ENCODE measurements around the gene IGFBP1. TPM values are rescaled to one million over a fixed set of nuclear protein-coding genes. Genes with fewer than 3 reads are reported as not detected.

IGFBP1 gene
- total and polyA plus RNA-seq, 2 of the 13 experiments (the other 11 are each of a cell fraction or from before 2014, with no cell fraction given): 5.4 to 885 TPM

DNA sequence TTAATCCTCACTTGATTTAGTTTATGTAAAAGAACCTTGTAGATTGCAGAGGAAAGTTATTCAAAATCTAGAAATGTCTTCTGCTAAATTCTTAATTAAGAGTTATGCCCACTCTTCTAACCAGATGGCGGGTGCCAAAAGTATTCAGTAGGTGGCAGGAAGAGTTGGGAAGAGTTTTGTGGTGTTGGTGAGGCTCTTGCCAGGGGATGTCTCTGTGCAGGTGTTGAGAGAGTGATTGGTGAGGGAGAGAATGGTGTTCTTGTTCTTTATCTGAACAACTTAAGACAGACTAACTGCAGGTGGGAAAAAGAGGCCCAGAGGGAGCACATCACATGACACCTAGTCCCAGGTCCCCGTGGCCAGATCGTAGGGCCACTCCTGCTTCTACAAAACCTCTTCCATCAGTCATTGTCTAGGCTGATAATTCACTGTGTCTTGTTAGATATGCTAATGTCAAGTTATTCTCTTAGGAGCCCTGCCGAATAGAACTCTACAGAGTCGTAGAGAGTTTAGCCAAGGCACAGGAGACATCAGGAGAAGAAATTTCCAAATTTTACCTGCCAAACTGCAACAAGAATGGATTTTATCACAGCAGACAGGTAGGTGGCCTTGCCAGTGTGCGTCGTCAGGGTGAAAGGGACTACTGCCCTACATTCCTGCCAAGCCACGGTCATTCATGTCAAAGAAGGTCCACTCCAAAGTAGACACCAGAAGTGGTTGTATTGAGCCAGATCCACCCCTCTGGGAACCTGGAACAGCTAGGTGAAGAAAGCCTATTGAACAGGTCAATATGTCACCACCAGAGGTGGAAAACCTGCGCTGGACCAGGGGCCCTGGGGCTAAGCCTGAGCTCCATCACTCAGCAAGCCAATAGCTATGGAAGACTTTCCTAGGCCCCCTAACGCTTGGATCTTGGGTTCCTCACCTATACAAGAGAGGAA is 3.4 kb downstream of the IGFBP1 start (continued):
- TF ChIP-seq, protein P1, sequence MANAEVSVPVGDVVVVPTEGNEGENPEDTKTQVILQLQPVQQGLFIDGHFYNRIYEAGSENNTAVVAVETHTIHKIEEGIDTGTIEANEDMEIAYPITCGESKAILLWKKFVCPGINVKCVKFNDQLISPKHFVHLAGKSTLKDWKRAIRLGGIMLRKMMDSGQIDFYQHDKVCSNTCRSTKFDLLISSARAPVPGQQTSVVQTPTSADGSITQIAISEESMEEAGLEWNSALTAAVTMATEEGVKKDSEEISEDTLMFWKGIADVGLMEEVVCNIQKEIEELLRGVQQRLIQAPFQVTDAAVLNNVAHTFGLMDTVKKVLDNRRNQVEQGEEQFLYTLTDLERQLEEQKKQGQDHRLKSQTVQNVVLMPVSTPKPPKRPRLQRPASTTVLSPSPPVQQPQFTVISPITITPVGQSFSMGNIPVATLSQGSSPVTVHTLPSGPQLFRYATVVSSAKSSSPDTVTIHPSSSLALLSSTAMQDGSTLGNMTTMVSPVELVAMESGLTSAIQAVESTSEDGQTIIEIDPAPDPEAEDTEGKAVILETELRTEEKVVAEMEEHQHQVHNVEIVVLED (CRISPR knock-in tag; IDR thresholded peaks at IDR 0.05; ENCODE audit: borderline replicate concordance): peak; percentile 47; the same call in 1 of the 2 replicates
- TF ChIP-seq NR2F6 (IDR thresholded peaks at IDR 0.05) (peak; percentile 44), NR2F6 (CRISPR knock-in tag; IDR thresholded peaks at IDR 0.05) (peak; percentile 40; the same call in 1 of the 2 replicates), ZNF605 (CRISPR knock-in tag; IDR thresholded peaks at IDR 0.05) (peak; percentile 84), NCOA5 (CRISPR knock-in tag; IDR thresholded peaks at IDR 0.05) (peak; percentile 91; the same call in 1 of the 2 replicates), LCORL (IDR thresholded peaks at IDR 0.05) (no peak), LCORL (CRISPR knock-in tag; IDR thresholded peaks at IDR 0.05) (peak; percentile 24; the same call in 1 of the 2 replicates), ZSCAN21 (CRISPR knock-in tag; IDR thresholded peaks at IDR 0.05; ENCODE audit: borderline replicate concordance) (0 out of 2 replicates have a peak, but pooled peaks have one; percentile 42), KDM5B (CRISPR knock-in tag; IDR thresholded peaks at IDR 0.05; ENCODE audit: borderline replicate concordance) (0 out of 2 replicates have a peak, but pooled peaks have one; percentile 0), ELF4 (CRISPR knock-in tag; IDR thresholded peaks at IDR 0.05; ENCODE audit: borderline replicate concordance) (peak; percentile 84; the same call in 1 of the 2 replicates), SRY (CRISPR knock-in tag; IDR thresholded peaks at IDR 0.05) (peak; percentile 54; the same call in 1 of the 2 replicates), ZSCAN12 (CRISPR knock-in tag; IDR thresholded peaks at IDR 0.05) (peak; percentile 71), HOXA5 (CRISPR knock-in tag; IDR thresholded peaks at IDR 0.05) (peak; percentile 59), RORA (CRISPR knock-in tag; IDR thresholded peaks at IDR 0.05) (0 out of 2 replicates have a peak, but pooled peaks have one; percentile 64), ZFP62 (CRISPR knock-in tag; IDR thresholded peaks at IDR 0.05) (0 out of 2 replicates have a peak, but pooled peaks have one; percentile 12), ZBTB7B (CRISPR knock-in tag; IDR thresholded peaks at IDR 0.05) (no peak), ZNF230 (CRISPR knock-in tag; IDR thresholded peaks at IDR 0.05) (no peak), EED (CRISPR knock-in tag; IDR thresholded peaks at IDR 0.05) (peak; percentile 15; the same call in 1 of the 2 replicates), ZNF263 (CRISPR knock-in tag; IDR thresholded peaks at IDR 0.05) (no peak), ADNP (CRISPR knock-in tag; IDR thresholded peaks at IDR 0.05) (no peak)
- TF ChIP-seq, protein P2, sequence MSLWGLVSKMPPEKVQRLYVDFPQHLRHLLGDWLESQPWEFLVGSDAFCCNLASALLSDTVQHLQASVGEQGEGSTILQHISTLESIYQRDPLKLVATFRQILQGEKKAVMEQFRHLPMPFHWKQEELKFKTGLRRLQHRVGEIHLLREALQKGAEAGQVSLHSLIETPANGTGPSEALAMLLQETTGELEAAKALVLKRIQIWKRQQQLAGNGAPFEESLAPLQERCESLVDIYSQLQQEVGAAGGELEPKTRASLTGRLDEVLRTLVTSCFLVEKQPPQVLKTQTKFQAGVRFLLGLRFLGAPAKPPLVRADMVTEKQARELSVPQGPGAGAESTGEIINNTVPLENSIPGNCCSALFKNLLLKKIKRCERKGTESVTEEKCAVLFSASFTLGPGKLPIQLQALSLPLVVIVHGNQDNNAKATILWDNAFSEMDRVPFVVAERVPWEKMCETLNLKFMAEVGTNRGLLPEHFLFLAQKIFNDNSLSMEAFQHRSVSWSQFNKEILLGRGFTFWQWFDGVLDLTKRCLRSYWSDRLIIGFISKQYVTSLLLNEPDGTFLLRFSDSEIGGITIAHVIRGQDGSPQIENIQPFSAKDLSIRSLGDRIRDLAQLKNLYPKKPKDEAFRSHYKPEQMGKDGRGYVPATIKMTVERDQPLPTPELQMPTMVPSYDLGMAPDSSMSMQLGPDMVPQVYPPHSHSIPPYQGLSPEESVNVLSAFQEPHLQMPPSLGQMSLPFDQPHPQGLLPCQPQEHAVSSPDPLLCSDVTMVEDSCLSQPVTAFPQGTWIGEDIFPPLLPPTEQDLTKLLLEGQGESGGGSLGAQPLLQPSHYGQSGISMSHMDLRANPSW (CRISPR knock-in tag; IDR thresholded peaks at IDR 0.05; ENCODE audit: borderline replicate concordance): peak; percentile 74; the same call in 1 of the 2 replicates
- TF ChIP-seq, protein P3, sequence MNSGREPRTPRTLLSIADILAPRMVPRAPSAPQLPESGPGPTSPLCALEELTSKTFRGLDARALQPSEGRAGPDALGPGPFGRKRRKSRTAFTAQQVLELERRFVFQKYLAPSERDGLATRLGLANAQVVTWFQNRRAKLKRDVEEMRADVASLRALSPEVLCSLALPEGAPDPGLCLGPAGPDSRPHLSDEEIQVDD (CRISPR knock-in tag; IDR thresholded peaks at IDR 0.05; ENCODE audit: borderline replicate concordance): peak; percentile 43; the same call in 1 of the 2 replicates
- TF ChIP-seq, protein P4, sequence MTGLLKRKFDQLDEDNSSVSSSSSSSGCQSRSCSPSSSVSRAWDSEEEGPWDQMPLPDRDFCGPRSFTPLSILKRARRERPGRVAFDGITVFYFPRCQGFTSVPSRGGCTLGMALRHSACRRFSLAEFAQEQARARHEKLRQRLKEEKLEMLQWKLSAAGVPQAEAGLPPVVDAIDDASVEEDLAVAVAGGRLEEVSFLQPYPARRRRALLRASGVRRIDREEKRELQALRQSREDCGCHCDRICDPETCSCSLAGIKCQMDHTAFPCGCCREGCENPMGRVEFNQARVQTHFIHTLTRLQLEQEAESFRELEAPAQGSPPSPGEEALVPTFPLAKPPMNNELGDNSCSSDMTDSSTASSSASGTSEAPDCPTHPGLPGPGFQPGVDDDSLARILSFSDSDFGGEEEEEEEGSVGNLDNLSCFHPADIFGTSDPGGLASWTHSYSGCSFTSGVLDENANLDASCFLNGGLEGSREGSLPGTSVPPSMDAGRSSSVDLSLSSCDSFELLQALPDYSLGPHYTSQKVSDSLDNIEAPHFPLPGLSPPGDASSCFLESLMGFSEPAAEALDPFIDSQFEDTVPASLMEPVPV (CRISPR knock-in tag; IDR thresholded peaks at IDR 0.05): peak; percentile 7

All from HepG2 (cell line).